Kasumi-1 (cell line): ENCODE data around the gene STAT6.

Experiments used
- DNase-seq, 2 experiments: peaks; one replicate each; lab custom pipeline; 2025; lab: John Stamatoyannopoulos, UW

Gene STAT6, protein sequence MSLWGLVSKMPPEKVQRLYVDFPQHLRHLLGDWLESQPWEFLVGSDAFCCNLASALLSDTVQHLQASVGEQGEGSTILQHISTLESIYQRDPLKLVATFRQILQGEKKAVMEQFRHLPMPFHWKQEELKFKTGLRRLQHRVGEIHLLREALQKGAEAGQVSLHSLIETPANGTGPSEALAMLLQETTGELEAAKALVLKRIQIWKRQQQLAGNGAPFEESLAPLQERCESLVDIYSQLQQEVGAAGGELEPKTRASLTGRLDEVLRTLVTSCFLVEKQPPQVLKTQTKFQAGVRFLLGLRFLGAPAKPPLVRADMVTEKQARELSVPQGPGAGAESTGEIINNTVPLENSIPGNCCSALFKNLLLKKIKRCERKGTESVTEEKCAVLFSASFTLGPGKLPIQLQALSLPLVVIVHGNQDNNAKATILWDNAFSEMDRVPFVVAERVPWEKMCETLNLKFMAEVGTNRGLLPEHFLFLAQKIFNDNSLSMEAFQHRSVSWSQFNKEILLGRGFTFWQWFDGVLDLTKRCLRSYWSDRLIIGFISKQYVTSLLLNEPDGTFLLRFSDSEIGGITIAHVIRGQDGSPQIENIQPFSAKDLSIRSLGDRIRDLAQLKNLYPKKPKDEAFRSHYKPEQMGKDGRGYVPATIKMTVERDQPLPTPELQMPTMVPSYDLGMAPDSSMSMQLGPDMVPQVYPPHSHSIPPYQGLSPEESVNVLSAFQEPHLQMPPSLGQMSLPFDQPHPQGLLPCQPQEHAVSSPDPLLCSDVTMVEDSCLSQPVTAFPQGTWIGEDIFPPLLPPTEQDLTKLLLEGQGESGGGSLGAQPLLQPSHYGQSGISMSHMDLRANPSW

GRCh38 chr12:57111031-57111734 lies at the start of gene STAT6:
Gene STAT6, minus strand, starts transcription at chr12:57111362. Its CDS starts 3,084 bp downstream, at chr12:57108278.
- peak; percentile 95 to 96 for DNase-seq

- DNase-seq, result no peak
These were observed 49.6 kb upstream of the STAT6 start for GRCh38 chr12:57160741-57161140.

DNA sequence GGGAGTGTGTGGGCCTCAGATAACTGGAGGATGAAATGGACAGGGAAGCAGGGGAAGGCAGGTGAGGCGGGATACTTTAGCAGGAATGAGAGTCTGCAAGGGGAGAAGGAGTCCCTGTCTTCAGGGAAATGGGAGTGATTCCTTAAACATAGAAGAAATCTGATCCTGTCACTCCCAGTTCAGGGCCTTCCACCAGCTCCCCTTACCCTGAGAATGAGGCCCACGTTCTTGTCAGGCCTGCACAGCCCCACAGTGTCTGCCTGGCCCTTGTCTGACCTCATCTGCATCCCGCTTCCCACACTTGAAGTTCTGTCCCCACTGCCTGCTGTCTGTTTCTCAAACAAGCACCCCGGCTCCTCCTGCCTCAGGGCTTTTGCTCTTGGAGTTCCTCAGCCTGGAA lies 48.9 kb upstream of the STAT6 start:
- DNase-seq, result no peak

DNA sequence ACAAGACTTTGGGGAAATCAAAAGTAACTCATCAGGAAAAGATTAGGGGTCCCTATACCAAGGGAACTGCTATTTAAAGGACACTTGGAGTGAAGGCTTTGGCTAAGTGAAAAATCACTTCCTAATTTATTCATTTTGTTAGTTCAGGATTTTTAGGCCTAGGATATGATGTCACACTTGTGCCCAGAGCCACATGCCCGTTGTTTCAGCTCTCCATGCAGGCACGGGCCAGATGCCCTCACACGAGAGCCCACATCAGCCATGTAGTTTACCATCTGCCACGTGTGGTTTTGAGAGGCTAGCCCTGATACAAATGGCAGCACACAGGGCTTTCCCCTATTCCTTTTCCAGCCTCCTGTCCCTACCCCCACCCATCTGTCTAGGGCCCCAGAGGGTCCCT lies 48.1 kb upstream of the STAT6 start:
- DNase-seq, result no peak

DNA sequence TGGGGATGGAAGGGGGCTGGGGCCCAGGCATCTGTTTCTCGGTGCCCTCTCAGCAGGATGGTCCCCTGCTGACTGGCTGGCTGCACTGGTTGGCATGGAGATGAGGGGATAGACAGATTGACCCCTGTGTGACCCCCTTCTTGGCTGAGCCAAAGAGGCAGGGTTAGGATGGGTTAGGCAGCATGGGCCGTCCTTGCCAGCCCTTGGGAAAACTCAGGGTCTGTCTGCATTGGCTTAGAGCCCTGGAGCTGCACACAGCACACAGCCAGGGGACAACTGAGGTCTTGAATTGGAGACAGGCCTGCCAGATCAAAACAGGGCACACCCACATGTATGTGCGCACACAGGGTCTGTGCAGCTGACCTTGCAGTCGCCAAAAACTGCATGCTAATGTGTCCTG lies 47.5 kb upstream of the STAT6 start:
- no peak for DNase-seq

DNA sequence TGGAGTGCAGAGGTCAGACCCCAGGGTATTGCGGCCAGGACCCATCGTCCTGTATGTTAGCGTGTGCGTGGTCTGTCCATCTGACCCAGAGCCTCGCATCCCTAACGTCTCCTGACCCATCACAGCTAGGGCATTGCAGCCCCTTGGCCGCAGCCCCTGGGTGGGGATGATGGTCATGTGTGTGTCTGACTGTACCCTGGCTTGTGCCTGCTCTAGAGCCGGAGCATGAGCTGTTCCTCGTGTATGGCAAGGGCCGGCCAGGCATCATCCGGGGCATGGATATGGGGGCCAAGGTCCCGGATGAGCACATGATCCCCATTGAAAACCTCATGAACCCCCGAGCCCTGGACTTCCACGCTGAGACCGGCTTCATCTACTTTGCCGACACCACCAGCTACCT lies 47.0 kb upstream of the STAT6 start:
- DNase-seq, result no peak

DNA sequence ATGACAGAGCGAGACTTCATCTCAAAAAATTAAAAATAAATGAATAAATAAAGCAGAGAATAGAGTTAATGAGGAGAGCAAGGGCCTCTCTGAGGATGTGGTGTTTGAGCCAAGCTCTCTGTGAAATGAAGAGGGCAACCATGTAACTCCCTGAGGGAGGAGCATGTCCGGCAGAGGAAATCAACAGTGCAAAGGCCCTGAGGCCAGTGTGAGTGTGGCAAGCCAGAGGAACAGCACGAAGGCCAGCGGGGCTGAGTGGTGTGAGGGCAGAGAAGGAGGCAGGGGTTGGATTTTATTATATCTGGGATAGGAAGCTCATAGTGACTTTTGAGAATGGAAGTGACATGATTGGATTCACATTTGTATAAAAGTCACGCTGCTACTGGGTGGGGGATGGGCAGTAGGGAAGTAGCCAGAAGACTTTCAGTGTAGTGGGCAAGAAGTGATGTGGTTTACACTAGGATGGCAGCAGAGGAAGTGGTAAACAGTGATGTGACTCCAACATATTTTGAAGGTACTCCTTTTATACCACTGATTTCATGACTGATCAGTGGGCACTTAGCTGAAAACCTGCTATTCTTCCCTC lies 46.5 kb upstream of the STAT6 start:
- DNase-seq, result peak; percentile 10 to 58

DNA sequence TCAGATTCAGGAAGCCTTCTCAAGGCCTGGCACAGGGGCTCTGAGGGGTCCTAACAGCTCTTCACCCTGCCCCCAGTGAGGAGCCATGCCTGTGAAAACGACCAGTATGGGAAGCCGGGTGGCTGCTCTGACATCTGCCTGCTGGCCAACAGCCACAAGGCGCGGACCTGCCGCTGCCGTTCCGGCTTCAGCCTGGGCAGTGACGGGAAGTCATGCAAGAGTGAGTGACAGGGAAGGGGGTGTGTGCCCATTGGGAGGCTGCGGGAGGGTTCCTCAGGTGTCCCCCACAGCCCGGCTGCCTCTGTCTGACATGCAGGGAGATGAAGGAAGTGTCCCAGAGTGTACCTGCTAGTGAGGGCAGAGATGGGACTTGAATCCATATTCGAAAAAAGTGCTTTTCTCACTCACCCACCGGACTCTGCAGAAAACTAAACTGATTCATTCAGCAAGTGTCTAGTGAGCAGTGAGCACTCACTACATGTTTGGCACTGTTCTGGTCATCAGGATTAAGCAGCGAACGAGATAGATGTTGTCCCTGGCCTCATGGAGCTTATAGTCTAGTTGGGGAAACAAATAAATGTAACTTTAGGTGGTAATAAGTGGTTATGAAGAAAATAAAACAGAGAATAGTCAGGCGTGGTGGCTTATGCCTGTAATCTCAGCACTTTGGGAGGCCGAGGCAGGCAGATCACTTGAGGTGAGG lies 45.7 kb upstream of the STAT6 start:
- DNase-seq, result peak; percentile 27 to 32

DNA sequence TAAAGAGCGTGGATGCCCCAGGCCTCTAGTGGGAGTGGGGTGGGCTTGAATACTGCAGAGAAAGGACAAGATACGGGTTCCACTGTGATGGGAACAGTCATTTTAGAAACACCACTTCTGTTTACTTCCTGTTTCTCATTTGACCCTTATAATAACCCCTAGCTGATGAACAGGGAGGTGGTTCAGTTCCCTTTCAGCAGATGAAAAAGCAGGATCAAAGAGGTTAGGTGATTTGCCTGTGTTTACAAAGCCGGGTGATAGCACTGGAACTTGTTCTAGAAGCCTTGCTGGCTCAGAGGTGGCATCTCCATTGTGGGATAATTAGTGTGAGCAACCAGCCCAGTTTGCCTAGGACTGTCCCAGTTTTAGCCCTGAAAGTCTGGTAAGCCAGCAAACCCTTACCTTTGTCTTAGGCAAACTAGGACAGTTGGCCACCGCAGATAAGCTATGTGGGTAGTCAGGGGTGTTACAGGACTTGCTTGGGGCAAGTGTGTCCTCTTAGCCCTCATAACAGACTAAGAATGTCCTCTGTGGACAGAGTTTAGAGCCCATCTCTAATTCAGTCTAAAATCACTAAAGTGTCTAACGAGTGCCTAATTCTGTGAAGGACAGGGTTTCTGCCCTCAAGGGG lies 43.8 kb upstream of the STAT6 start:
- DNase-seq, result no peak

DNA sequence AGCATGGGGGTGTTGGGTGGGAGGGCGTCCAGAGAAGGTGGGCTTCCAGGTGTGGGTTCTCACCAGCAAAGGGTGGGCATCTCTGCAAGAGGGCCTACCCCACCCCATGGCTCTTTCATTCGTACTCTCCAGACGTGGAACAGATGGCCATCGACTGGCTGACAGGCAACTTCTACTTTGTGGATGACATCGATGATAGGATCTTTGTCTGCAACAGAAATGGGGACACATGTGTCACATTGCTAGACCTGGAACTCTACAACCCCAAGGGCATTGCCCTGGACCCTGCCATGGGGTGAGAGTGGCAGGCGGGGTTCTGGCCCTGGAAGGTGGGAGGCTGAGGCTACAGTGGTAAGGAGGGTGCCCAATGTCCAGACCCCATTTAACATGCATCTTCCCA lies 42.9 kb upstream of the STAT6 start:
- DNase-seq, result no peak

DNA sequence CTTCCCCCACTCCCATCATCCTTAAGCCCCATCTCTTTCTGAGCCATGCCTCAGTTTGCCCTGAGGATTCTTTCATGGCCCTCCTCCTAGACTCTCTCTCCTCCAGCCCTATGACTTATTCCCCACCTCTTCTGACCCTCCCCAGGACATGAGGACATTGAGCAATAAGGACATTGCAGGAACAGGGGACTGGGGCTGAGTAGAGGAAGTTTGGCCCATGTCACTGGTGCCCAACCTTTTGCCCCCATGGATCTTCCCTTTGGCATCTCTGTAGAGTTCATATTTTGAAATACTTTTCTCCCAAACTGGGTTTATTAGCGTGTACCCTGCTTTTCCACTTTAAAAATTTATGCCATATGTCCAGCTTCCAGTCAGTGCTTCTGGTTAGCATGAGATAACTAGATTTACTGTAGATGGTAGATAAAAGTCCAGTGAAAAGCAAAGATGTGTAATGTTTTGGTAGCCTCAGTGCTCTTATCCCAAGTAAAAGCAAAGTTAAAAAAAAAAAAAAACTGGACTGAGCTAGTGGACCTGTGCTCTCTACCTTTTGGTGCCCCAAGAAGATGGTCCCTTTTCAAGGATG lies 42.3 kb upstream of the STAT6 start:
- DNase-seq, result no peak

DNA sequence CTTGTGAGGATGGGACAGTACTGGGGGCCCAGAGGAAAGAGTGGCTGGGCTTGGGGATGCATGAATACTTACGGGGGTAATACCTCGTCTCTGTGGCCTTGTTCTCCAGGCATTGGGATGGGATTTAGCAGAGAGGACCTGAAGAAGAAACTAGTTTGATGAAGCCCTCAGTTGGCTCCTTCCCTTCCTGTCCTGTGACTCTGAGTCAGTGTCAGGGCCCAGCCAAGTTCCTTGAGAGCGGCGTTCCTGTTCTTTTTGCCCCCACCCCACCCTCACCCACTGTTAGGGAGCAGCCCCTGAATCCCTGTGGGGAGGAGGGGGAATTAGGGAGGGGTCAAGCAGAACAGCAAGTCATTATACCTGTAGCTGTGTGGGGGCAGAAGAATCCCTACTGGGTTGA lies 41.5 kb upstream of the STAT6 start:
- DNase-seq, result no peak

DNA sequence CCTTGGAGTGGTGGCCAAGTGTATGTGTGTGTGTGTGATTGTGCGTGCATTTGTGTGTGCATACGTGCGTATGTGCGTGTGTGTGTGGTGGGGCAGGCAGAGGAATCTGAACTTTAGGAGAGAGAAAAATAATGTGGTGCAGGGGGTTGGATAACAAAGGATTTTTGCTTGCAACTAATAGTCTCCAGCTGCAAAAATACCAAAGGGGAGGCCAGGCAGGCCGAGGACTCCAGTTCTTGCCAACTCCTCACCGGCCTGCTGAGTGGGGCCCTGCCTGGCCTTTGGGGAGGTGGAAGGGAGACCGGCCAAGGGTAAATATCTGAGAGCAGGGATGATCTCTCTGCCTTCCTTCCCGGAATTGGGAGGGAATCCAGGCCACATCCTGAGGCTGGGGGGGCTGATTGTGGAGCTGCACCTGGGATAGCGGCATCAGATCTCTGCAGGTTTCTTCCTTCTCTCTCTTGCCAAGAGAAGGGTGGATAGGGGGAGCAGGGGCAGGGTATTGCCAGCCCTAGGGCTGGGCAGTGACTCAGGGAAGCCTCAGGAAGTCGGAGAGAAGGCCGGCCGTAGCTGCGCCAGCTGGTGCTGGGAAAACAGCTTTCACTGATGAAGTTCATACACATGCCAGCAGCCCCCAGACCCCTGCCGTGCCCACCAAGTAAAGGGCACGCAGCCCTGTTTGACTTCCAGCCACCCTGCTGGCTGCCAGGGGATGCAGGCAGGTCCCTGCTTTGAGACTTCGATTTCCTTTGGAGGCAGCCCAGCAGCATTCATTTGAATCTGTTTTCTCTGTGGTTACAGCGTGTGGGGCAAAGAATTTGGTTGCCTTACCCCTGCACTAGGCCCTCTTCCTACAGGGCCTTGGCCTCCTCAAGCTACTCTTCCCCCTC lies 40.8 kb upstream of the STAT6 start:
- DNase-seq, result no peak

GRCh38 chr12:57150400-57151000 lies 39.3 kb upstream of the STAT6 start:
- no peak for DNase-seq

- no peak for DNase-seq
These were observed 38.2 kb upstream of the STAT6 start for GRCh38 chr12:57149245-57149900.

DNA sequence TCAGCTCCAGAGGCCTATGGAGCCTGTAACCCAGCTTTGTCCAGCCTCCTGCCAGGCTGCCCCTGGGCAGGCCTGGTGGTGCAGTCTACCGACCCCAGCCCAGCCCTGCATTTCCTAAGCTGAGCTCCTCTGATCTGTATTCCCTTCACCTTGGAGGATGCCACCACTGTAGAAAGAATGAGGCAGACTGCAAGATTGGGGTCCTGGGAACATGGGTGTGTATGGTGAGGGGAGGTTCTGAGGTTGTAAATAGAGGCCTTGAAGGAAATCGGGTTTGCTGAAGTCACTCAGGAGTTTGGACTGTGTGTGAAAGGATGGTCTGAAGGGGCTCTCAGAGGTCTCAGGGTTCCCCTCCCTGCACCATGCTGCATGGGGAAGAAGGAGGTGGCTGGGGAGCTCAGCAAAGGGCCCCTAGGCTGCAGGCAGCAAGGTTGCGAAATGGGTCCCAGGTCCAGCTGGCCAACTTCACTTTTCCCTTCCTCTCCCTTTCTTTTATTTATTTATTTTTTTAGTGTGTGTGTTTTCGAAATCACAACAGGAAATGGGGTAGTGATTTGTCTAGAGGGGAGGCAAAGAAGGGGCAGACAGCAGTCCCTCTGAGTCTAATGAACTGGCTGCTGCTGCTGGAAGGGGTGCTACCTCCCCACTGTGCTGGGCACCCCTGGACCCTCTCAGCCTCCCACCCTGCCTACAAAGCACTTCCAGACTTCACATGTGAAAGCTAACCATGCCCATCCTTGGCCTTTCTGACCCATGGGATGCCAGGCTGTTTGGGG lies 37.5 kb upstream of the STAT6 start:
- peak in 1 of 2 experiments; percentile 15 for DNase-seq

- no peak for DNase-seq
These were observed 36.1 kb upstream of the STAT6 start, which contains the start of gene LRP1-AS for GRCh38 chr12:57146961-57147944. Gene LRP1-AS, minus strand, starts transcription at chr12:57147619.
